GM19023 (cell line): Measurements from ENCODE around the gene EVI5.

Source experiments
- ATAC-seq: cut with Tn5 transposase; IDR thresholded peaks from one replicate; pipeline ENCODE4 v1.9.1; 2021; ENCODE audit warnings: mild to moderate bottlenecking, moderate library complexity; ENCODE audit not compliant: unreplicated experiment

The EVI5 gene

DNA sequence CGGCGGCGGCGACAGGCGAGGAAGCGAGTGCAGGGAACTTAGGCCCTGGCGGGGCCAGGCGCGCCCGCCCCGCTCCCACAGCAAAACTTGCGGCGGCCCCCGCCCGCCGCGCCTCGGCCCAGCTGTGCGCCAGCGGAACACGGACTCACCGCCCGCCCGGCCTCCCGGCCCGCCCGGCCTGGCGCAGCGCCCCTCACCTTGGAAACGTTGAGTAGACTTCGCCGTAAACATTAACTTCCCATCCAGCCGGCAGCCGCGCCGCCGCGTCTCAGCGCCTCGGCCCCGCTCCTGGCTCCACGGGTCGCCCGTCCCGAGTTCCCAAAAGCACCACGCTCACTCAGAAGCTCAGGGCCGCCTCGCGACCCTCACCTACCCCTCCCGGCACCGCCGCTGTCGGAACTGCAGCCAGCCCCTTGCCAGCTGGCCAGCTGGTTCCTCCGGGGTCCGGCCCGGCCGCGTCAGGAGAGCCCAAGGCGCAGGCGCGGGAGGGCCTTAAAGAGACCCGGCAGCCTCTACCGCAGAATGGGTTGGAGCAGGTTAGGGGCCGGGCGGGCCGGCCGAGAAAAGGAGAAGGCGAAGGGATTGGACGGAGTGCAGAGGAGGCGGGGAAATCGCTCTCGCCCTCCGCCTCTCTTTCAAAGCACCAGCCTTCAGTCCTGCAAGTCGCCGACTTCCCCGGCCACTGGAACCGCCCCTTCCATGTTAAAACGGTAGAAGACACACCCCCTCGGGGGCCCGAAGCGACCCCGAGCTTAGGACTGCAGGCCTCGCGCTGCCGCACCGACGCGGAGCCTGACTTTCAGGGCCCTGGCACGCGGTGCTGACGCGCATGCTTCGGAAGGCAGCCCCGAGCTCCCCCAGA, at the start of gene EVI5:
Gene EVI5 (minus strand): TSS at position 470 of the 862 bp plus-strand sequence. CDS start 48,562 bp downstream, outside the sequence.
- ATAC-seq: peak; percentile 98

DNA sequence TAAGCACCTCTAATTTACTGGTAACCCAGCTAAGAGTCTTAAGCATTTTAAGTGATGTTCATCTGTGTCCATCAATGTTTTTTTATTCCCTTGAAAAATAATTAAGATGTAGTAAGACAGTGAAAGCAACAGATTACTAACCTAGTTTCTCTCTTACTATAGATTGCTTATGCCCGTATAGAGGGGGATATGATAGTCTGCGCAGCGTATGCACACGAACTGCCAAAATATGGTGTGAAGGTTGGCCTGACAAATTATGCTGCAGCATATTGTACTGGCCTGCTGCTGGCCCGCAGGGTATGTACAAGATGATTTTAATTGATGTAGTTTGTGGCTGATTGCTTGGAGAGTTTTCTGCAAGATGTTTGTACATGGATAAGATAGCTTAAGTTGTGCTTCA, 49.7 kb upstream of the EVI5 start:
- no peak for ATAC-seq

DNA sequence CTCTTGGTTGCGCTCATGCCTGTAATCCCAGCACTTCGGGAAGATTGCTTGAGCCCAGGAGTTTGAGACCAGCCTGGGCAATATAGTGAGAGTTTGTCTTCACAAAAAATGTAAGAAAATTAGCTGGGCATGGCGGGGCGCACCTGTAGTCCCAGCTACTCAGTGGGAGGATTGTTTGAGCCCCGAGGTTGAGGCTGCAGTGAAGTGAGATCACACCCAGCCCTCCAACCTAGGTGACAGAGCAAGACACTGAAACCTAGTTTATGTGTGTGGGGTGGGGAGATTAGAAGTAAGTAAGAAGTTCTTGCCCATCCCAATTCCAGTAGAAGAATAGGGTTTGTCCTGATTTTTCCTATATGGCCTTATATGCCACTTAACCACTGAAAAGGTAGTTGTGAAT, 48.9 kb upstream of the EVI5 start:
- no peak for ATAC-seq

DNA sequence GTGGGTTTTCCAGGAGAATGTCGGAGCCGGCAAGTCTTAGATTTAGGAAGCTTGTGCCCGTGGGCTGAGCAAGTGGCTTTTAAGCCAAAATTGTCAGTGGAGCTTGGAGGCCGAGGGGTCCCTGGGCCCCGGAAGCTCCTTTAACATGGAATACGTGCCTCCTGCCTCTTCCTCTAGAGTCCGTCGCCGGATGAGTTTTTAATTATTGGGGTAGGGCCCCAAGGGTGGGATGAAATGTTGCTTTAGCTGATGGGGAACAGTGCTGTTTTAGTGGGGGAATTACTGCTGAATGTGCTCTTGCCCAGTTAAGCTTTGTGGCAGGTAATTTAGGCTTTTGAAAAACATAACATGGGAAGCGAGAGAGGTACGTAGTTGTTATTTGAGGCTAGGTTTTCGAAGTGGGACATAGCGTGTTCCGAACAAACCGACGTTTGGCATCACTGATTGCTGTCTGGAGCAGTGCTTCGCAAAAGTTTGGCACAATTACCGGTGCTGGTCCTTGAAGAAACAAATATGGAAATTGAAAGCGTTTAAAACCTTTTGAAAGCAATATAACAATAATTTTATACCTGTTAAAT, 47.7 kb upstream of the EVI5 start:
- ATAC-seq: no peak

DNA sequence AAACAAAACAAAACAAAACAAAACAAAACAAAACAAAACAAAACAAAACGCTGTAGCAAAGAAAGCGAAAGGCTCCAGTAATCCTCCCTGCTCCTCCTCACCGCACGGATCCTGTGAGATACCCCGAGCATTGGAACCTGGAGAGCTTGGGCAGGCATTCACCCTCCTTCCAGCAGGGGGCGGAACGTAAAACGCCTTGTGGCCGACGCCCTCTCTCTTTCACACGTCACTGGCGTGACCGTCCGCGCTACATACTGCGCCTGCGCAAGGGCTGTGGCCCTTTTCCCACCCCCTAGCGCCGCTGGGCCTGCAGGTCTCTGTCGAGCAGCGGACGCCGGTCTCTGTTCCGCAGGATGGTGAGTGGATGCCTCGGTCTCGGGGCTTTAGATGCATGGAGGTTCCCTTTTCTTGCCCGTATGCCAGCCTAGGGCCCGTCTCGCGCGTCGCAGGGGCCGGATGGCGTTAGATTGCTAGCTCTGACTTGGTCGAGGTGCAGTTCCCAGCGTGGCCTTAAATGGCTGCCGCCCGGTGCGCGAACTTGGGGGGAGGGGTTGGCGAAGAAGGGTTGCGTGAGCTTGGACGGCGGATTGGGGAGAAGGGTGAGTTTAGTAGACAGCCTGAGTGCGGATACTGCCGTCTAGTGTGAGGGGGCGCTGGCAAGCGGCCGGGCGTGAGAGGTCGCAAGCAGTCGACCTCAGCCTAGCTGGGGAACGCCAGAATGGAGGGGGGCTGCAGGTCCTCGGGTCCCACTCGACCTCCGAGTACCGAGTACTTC, 47.0 kb upstream of the EVI5 start, which contains the start of gene RPL5:
Gene RPL5 (plus strand): TSS at position 279 of the 775 bp plus-strand sequence. CDS start 75 bp downstream, at position 354.
- ATAC-seq: peak; percentile 96

DNA sequence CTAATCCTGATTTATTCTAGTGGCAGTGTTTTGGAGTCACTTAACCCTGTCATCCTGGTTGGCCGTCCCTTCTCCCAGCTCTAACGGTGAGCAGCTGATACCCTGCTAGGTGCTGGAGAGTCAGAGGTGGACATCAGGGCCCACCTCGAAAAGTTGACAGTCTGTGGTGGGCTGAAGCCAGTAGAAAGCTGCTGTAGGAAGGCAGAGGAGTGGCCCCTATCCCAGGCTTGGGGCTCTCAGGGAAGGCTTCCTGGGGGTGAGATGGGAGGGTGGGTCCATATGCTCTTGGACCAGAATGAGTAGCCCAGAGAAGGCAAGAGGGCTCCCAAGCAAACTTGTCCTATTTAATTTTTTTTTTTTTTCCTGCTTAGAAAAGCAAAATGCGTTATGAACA, 46.5 kb upstream of the EVI5 start:
- ATAC-seq: no peak

DNA sequence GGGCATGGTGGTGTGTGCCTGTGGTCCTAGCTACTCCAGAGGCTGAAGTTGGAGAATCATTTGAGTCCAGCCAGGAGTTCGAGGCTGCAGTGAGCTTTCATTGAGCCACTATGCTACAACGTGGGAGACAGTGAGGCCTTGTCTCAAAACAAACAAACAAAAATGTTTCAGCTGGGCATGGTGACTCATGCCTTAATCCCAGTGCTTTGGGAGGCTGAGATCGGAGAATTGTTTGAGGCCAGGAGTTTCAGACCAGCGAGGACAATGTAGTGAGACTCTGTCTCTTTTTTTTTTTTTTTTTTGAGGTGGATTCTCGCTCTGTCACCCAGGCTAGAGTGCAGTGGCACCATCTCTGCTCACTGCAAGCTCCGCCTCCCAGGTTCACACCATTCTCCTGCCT, 41.9 kb upstream of the EVI5 start:
- no peak for ATAC-seq

DNA sequence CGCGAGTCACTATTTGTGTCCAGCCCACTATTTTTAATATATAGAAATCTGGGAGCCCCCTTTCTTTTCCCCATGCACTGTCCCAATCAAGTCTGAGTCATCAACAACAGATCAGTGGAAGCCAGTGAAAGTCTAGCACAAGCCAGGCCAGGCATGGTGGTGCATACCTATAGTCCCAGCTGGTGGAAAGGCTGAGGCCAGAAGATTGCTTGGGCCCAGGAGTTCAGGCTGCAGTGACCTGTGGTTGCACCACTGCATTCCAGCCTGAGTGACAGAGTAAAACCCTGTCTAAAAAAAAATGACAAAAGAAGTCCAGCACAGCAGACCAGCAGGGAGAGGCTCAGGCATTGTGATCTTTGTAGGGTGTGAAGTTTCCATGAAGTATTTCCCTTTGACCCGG, 38.0 kb upstream of the EVI5 start:
- no peak for ATAC-seq

DNA sequence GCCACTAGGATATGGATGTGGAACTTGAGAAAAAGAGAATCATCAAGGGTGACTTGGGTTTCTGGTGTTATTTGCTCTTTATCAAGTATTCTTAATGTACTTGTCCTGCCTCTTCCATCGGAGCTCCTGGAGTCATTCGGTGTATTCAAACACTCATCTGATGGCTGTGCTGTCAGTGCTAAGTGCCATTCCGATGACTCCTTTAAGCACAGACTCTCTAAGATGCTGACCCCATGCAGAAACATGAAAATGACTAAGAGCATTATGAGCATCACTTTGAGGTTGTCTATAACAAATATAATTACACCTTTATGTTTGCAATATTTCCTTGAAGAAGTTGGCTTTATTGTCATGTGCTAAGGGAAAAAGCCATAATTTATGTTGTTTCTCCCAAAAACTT, 35.6 kb upstream of the EVI5 start:
- no peak for ATAC-seq

DNA sequence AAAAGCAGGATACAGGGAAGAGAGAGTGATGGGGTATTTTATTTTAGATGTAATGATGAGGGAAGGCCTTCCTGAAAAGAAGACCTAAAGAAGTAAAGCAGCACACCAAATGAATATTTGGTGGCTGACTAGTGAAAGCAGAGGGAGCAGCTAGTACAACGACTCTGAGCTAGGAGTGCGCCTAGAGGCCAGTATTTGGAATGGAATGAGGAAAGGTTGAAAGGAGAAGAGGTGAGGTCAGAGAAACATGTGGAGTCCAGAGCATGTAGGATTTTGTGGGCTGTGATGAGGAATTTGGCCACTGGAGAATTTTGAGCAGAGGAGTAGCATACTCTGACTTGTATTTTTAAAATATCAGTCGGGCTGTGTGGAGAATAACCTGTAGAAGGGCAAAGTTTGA, 35.1 kb upstream of the EVI5 start:
- ATAC-seq: no peak

DNA sequence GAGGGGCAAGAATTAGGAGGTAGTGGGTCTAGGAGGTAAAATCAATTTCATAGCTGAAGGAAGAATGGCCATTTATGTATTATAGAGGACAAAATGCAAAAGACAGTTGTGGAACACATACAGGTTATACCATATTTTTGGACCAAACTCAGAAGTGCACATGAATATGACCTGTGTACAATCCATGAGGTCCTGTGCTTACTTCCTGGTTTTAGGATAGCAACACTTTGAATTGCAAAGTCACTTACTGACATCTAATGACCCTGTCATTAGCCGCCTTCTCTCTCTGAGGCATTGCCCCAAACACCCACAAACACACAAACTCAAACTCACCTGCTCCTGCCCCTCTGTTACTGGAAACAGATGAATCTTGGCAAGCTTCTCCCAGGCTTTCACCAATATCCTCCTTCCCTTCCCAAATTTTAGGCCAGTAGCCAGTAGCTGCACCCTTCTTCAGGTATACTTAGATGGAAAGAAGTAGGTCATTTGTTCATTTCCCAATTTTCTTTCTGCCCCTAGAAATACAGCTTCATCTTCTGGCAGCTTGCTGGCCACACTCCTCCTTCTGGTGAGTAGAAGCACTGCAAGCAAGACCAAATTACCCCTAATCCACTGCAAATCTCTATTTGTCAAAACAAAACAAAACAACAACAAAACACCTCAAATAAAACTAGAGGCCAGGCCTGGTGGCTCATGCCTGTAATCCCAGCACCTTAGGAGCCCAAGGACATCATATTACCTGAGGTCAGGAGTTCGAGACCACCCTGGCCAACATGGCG, 33.3 kb upstream of the EVI5 start:
- peak; percentile 60 for ATAC-seq

DNA sequence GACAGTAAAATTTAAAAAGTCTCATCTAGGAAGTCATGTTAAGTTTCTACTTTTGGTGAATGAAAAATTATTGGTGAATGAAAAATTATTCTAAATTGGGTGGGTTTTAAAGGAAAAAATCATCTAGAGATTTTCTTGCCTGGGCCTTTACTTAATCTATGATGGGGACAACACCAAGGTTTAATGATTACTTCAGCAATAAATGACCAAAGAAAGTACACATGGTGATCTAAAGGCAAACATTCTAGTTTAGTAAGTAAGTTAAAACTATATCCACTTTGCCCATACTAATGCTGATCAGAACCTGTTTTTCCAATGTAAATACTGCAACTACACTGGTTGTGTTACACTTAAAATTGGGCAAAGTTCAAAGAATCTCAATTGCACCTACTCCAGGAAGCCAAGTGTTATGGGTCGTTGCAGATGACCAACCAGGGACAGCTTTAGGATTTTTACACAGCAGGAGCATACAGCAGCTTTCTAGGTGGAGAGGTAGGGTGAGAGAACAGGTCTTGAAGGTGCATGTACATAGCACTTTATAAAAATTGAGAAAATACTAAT, 32.3 kb upstream of the EVI5 start:
- ATAC-seq: no peak

DNA sequence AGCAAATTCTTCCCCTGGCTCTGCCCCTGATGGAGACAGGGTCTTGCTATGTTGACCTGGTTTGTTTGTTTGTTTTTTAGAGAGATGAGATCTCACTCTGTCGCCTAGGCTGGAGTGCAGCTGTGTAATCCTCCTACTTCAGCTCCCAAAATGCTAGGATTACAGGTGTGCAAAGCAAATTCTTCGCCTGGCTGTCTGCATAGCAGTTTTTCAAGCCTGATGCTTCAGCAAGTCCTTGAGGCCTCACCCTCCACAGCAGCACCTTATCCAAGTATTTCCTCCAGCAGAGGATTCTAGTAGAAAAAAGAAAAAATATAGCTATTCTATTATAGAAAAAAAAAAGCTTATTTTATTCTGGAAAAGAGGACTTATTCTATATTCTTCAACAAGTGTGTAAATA, 31.8 kb upstream of the EVI5 start:
- no peak for ATAC-seq

DNA sequence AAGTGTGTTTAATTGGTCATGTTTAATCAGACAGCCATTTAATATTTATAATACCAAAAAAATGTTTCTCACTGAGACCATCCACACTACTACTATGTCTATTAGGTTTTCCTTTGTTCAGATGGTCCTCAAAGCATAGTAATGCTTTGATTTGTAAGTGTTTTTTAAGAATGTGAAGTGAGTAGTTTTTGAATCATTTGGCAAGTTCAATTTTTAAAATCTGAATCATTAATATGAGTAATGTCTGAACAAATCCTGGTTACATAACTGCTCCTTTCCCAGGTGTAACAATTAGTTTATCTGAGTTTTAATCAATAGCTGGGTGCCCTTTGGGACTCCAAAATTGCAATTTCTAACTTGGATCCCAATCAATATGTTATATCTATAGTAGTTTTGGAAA, 23.5 kb upstream of the EVI5 start:
- no peak for ATAC-seq

DNA sequence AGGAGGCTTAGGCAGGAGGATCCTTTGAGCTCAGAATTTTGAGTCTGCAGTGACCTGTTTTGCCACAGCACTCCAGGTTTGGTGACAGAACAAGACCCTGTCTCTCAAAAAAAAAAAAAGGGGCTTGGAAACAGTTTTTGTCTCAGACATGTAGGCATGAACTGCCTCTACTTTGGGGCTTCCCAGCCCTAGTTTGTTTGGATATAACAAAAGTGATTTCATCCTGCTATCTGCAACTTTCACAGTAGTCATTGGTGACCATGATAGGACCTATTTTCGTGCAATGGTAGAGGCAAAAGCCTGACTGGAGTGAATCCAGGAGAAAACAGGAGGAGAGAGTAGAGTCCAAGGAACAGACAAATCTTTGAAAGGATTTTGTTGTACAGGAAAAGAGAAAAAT, 20.3 kb upstream of the EVI5 start:
- ATAC-seq: no peak

DNA sequence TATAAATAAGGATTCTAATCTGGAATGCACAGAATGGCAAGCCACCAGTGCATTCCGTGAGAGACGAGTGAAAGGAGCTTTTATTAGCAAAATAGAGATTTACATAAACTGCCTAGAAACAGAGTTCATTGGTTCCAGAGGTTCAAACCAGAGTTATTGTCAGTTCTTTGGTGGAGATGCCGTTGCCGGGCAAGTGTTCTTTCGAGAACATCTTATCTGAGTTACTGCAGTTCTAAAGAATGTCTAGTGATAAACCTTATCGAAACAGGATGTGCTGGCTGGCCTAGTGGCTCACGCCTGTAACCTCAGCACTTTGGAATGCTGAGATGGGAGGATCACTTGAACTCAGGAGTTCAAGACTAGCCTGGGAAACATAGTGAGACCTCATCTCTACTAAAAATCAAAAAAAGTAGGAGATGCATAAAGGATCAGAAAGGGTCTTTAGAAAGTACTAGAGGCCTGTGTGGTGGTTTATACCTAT, 19.9 kb upstream of the EVI5 start:
- ATAC-seq: no peak

DNA sequence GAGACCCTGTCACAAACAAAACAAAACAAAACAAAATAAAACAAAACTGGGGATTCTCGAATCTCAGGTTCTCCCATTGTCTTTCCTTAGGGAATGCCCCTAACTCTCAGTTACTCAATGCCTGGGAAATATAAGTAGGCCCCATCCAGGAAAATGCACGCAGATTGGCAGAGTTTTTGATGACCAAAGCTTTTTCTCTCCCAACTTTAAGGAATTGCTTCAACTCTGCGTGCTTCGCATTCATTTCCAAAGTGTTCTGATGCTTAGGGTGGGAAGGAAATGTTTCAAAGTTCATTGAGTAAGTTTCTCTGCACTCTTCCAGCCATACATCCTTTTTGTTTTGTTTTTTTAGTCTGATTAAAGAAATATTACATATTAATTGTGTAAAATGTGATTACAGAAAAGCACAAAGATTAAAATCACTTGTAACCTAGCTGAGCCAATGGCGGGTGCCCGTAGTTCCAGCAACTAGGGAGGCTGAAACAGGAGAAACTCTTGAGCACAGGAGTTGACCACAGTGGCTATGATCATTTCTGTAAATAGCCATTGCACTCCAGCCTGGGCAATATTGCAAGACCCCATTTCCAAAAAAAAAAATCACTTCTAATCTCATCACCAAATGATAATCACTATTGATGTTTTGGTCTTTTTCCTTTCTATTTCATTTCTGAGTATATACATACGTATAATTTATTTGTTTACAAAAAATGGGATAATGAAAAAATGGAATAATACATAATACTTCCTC, 18.4 kb upstream of the EVI5 start:
- no peak for ATAC-seq

DNA sequence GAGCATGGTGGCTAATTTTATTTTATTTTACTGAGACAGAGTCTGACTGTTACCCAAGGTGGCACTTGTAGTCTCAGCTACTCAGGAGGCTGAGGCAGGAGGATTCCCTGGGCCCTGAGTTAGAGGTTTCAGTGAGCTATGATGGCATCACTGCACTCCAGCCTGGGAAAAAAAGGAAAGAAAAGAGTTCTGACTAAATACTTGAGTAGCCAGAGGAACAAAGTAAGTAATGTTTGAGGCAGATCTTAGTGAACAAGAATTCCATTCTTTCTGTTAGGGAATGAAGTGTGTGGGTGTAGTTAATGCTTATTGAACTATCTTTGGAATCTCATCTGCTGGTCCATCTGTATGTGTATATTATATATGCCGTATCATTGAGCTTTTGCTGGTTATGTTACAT, 13.1 kb upstream of the EVI5 start:
- no peak for ATAC-seq

DNA sequence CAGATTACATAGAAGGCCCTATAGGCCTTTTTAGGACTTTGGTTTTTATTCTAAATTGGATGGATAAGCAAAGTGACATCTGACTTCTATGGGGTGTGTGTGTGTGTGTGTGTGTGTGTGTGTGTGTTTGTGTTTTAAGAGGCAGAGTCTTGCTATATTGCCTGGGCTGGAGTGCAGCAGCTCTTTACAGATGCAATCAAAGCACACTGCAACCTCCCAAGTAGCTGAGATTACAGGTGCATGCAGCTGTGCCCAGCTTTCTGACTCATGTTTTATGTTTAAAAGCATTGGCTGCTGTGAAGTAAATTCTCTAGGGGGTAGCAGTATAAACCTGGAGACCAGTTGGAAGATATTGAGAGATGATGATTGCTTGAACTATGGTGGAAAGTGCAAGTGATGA, 12.4 kb upstream of the EVI5 start:
- ATAC-seq: no peak

DNA sequence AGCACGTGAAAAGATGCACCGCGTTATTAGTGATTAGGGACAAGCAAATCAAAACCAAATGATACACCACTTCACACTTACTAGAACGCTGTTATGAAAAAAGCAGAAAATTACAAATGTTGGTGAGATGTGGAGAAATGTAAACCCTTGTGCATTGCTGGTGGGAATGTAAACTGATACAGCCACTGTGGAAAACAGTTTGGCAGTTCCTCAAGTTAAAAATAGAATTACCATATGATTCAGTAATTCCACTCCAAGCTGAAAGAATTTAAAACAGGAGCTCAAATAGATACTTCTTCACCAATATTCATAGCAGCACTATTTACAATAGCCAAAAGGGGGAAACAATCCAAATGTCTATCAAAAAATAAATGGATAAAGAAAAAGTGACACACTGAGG, 10.3 kb upstream of the EVI5 start:
- ATAC-seq: no peak
